HG02840 (cell line): ENCODE measurements around the gene CSNK1A1L.

Experiments
- ATAC-seq: cut with Tn5 transposase; IDR thresholded peaks from one replicate; pipeline ENCODE4 v1.9.1; 2021; ENCODE audit warnings: mild to moderate bottlenecking, moderate library complexity, moderate number of reproducible peaks; ENCODE audit not compliant: unreplicated experiment, low FRiP score

The CSNK1A1L gene

DNA sequence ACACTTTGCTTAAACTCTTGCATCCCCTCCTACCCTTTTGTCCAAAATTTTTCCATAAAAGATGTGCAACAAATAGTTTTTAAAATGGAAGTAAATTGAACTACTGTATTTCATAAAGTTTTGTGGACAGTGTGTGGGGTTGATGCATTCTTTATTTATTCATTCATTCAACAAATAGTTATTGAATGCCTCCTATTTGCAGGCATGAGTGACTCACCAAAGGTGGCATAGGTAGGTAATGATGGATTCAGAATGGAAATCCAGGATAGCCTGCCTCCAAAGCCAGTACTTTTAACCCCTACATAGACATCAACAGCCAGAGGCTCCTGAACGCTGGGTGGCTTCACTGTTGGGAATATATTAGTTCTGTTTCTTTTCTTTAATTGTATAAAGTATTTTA, 2.4 kb upstream of the CSNK1A1L start:
- no peak for ATAC-seq

DNA sequence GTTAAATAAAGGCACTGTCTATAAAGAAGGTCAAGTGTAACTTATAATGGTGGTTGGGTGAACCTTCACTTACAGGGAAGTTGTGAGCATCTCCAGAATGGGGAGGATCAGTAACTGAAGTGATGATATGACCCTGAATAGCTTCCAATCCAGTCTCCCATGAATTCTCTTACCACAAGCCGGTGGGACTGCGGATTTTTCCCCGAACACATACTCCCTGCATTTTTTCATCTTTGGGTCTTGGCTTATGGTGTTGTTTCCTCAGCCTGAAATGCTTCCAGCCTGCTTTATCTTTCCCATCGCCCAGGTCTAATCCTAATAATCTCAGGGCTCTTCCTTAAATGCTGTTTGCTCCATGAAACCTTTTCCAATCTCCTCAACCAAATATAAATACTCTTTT, 2.0 kb upstream of the CSNK1A1L start:
- no peak for ATAC-seq

- no peak for ATAC-seq
These were observed 1.2 kb upstream of the CSNK1A1L start for GRCh38 chr13:37106642-37107041.

DNA sequence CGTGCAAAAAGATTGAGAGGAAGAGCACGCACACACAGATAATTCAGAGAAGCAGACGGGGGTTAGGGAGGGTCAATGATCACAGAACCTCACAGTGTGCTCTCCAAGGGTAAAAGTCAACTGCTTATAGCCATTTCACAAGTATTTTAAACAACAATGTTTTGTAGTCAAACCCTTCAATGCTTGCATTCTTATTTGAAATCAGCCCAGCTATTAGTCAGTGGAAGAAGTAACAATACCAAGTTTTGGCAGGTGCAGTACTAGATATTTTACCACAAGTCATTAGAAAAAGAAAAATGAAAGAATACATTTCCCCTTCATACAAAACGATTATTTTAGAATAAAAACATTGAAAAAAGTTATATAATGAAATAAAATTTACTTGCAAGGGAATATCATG, 2.6 kb downstream of the CSNK1A1L start:
- ATAC-seq = no peak

DNA sequence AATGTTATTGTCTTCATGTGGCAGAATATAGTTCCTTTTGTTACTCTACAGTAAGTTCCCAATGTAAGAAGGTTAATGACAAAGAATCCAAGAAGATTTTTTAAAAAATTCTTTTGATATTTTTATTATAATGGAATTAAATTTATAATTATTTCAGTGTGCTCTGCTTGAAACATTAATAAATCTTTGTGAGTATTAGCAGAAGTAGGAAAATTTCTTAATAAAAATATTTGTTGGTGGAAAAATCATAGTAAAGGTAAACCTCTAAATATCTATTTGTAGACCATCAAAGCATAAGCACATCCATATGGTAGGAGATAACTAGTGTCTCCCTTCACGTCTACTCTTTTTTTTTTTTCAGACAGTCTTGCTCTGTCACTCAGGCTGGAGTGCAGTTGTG, 4.3 kb downstream of the CSNK1A1L start:
- no peak for ATAC-seq

GRCh38 chr13:37100731-37101130, 4.7 kb downstream of the CSNK1A1L start:
- ATAC-seq = no peak

- no peak for ATAC-seq
These were observed 8.4 kb downstream of the CSNK1A1L start for GRCh38 chr13:37097076-37097475.

DNA sequence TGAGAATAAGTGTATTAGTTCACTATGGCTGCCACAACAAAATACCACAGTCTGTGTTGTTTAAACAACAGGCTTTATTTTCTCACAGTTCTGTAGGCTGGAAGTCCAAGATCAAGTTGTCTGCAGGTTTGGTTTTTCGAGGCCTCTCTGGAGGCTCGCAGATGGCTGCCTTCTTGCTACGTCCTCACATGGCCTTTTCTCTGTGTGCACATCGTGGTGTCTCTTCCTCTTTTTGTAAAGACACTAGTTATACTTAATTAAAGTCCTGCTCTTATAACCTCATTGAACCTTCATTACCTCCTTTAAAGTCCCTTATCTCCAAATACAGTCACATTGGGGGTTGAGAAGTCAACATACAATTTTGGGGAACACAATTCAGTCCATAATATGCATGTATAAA, 10.6 kb downstream of the CSNK1A1L start:
- ATAC-seq = no peak

- no peak for ATAC-seq
These were observed 11.4 kb downstream of the CSNK1A1L start for GRCh38 chr13:37094099-37094498.

GRCh38 chr13:37091835-37092234, 13.6 kb downstream of the CSNK1A1L start:
- no peak for ATAC-seq

DNA sequence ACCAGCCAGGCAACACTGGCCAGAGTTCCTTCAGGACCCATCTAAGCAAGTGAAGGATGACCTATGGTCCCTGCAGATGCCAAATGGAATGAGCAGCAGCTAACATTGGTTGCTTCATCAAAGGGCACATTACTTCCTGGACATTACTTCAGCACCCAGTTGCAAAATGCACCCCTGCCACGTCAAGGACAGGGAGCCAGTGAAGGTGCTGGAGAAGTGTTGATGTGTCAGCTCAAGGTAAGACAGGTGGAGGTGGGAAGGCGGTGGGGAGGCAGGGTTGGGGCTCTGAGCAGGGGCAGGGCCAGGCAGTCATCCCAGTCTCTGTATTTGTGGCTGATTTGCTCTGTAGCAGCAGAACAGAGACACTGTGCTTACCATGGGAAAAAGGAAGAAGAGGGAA, 14.6 kb downstream of the CSNK1A1L start:
- no peak for ATAC-seq

GRCh38 chr13:37089495-37089894, 16.0 kb downstream of the CSNK1A1L start:
- no peak for ATAC-seq

GRCh38 chr13:37087486-37087885, 18.0 kb downstream of the CSNK1A1L start:
- no peak for ATAC-seq

DNA sequence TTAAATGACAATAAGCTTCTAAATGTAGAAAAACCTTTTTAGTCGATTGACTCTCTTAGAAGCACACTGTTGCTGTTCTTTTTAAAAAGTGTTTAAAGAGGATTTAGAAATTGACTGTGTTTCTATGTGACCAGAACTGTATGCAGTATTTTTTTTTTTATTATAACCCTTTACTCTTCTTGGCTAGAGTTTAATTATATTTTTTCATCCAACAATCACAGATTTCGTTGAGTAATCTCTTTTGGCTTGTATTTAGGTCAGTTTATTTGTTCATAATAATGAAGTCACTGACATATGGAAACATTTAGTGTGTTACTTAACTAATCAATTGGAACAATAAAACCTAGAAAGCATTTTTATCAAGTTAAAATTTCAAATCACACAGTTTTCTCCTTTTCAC, 19.9 kb downstream of the CSNK1A1L start:
- no peak for ATAC-seq

GRCh38 chr13:37076818-37077217, 28.6 kb downstream of the CSNK1A1L start:
- ATAC-seq = no peak

- no peak for ATAC-seq
These were observed 30.3 kb downstream of the CSNK1A1L start for GRCh38 chr13:37075164-37075563.

DNA sequence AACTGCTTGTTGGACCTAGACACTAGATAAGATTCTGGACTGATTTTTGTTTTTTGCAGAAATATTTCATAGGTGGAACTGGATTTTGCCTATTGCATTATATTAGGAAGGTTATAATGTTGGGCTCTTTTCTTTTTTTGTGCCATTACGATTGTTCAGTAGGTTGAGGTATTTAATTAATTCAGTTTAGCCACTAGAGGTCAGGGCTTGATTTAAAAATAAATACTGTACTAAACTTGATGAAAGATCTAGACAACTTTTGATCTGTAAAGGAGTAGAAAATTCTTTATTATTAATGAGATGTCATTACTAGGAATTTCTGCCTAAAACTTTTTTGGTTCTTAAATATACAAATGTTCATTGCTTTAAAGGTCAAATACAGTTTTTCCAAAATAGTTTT, 30.8 kb downstream of the CSNK1A1L start:
- ATAC-seq = no peak

GRCh38 chr13:37072024-37072423, 33.4 kb downstream of the CSNK1A1L start:
- ATAC-seq = no peak

- no peak for ATAC-seq
These were observed 34.5 kb downstream of the CSNK1A1L start for GRCh38 chr13:37070956-37071355.

- no peak for ATAC-seq
These were observed 35.2 kb downstream of the CSNK1A1L start for GRCh38 chr13:37070145-37070695.

GRCh38 chr13:37069597-37070103, 35.8 kb downstream of the CSNK1A1L start:
- no peak for ATAC-seq

- no peak for ATAC-seq
These were observed 36.5 kb downstream of the CSNK1A1L start for GRCh38 chr13:37068962-37069361.

- no peak for ATAC-seq
These were observed 37.6 kb downstream of the CSNK1A1L start for GRCh38 chr13:37067874-37068273.
